Measurements from ENCODE around the gene SIK1. TPM values are rescaled to one million over a fixed set of nuclear protein-coding genes. Genes with fewer than 3 reads are reported as not detected.

The SIK1 gene
- total and polyA plus RNA-seq, 2 donors (not counting 1 experiment from before 2014, with no cell fraction given), result 0.17 to 0.58 TPM

- Histone ChIP-seq H4K20me1 (ENCODE audit: control insufficient read depth, extremely low read depth, insufficient read depth, low read length) (no peaks in the 10 kb centered on the region), H3K27ac (ENCODE audit: insufficient read depth, low read length) (no peak overlapping the region), H3K9me3 (ENCODE audit: control insufficient read depth, insufficient read depth, low read depth, low read length) (no peaks in the 10 kb centered on the region), H3K27me3 (ENCODE audit: control insufficient read depth, insufficient read depth, low read length) (no peaks in the 10 kb centered on the region), H3K4me1 (ENCODE audit: control insufficient read depth, extremely low read depth, insufficient read depth, low read length) (no peaks in the 10 kb centered on the region), H3K4me3 (replicated peaks in 1 of 4; ENCODE audit: control extremely low read depth in 1 of 4, insufficient read depth in 1 of 4, low read depth in 3 of 4, low read length in 4 of 4) (no peak overlapping the region), H2AFZ (ENCODE audit: low read length) (no peak overlapping the region), H3K9ac (ENCODE audit: insufficient read depth, low read length) (no peak overlapping the region), H3K36me3 (ENCODE audit: control insufficient read depth, insufficient read depth, low read length) (no peaks in the 10 kb centered on the region), H3K79me2 (ENCODE audit: control insufficient read depth, insufficient read depth, low read length) (no peaks in the 10 kb centered on the region), H3K4me2 (ENCODE audit: extremely low read depth, insufficient read depth, low read length) (no peak overlapping the region)
- TF ChIP-seq, protein P1, sequence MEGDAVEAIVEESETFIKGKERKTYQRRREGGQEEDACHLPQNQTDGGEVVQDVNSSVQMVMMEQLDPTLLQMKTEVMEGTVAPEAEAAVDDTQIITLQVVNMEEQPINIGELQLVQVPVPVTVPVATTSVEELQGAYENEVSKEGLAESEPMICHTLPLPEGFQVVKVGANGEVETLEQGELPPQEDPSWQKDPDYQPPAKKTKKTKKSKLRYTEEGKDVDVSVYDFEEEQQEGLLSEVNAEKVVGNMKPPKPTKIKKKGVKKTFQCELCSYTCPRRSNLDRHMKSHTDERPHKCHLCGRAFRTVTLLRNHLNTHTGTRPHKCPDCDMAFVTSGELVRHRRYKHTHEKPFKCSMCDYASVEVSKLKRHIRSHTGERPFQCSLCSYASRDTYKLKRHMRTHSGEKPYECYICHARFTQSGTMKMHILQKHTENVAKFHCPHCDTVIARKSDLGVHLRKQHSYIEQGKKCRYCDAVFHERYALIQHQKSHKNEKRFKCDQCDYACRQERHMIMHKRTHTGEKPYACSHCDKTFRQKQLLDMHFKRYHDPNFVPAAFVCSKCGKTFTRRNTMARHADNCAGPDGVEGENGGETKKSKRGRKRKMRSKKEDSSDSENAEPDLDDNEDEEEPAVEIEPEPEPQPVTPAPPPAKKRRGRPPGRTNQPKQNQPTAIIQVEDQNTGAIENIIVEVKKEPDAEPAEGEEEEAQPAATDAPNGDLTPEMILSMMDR (conservative IDR thresholded peaks at IDR 0.05 in 1 of 2, IDR thresholded peaks at IDR 0.05 in 1 of 2; ENCODE audit: low read depth in 1 of 2, low read length in 2 of 2), result no peak
- no peak for TF ChIP-seq EZH2 (IDR thresholded peaks at IDR 0.05; ENCODE audit: low read length, missing control alignments)
- no peak for DNase-seq (ENCODE audit: low read depth in 2 of 2)
These were observed 57.3 kb downstream of the SIK1 start for GRCh38 chr21:43369596-43370090.

DNA sequence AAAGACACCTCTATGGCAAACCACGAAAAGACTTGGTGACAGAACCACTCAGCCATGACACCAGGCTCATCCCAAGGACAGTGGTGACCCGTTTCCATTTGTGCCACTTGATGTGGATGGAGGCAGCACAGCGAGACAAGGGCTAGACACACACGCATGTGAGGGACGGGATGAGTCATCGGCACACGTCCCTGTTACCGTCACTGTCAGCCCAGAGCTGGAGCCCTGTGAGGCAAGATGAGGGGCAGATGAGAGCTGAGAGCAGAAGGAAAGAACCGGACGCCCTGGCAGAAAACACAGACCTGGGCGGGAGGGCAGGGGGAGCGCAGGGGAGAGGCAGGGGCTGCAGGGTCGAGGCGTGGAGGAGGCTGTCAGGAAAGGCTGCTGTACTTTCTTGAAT lies 57.8 kb downstream of the SIK1 start:
- TF ChIP-seq, protein P1 (conservative IDR thresholded peaks at IDR 0.05 in 1 of 2, IDR thresholded peaks at IDR 0.05 in 1 of 2; ENCODE audit: low read depth in 1 of 2, low read length in 2 of 2), result no peak
- no peak for TF ChIP-seq EZH2 (IDR thresholded peaks at IDR 0.05; ENCODE audit: low read length, missing control alignments)
- Histone ChIP-seq H4K20me1 (ENCODE audit: control insufficient read depth, extremely low read depth, insufficient read depth, low read length) (no peaks in the 10 kb centered on the region), H3K27me3 (ENCODE audit: control insufficient read depth, insufficient read depth, low read length) (no peaks in the 10 kb centered on the region), H3K4me1 (ENCODE audit: control insufficient read depth, extremely low read depth, insufficient read depth, low read length) (no peaks in the 10 kb centered on the region), H3K9me3 (ENCODE audit: control insufficient read depth, insufficient read depth, low read depth, low read length) (no peaks in the 10 kb centered on the region), H3K4me2 (ENCODE audit: extremely low read depth, insufficient read depth, low read length) (no peak overlapping the region), H3K27ac (ENCODE audit: insufficient read depth, low read length) (no peak overlapping the region), H3K4me3 (replicated peaks in 1 of 4; ENCODE audit: control extremely low read depth in 1 of 4, insufficient read depth in 1 of 4, low read depth in 3 of 4, low read length in 4 of 4) (no peak overlapping the region), H3K79me2 (ENCODE audit: control insufficient read depth, insufficient read depth, low read length) (no peaks in the 10 kb centered on the region), H3K9ac (ENCODE audit: insufficient read depth, low read length) (no peak overlapping the region), H3K36me3 (ENCODE audit: control insufficient read depth, insufficient read depth, low read length) (no peaks in the 10 kb centered on the region), H2AFZ (ENCODE audit: low read length) (no peak overlapping the region)
- peak in 1 of 2 donors; percentile 43 for DNase-seq (ENCODE audit: low read depth in 2 of 2)

- H3K27ac ChIP-seq (ENCODE audit: insufficient read depth, low read length), result no peak overlapping the region
- no peak overlapping the region for H3K4me2 ChIP-seq (ENCODE audit: extremely low read depth, insufficient read depth, low read length)
- no peak for TF ChIP-seq EZH2 (IDR thresholded peaks at IDR 0.05; ENCODE audit: low read length, missing control alignments)
- TF ChIP-seq, protein P1 (conservative IDR thresholded peaks at IDR 0.05 in 1 of 2, IDR thresholded peaks at IDR 0.05 in 1 of 2; ENCODE audit: low read depth in 1 of 2, low read length in 2 of 2), result no peak
- no peak for DNase-seq (ENCODE audit: low read depth in 2 of 2)
- no peak overlapping the region for H3K9ac ChIP-seq (ENCODE audit: insufficient read depth, low read length)
- no peak overlapping the region for H2AFZ ChIP-seq (ENCODE audit: low read length)
- H3K79me2 ChIP-seq (ENCODE audit: control insufficient read depth, insufficient read depth, low read length), result no peaks in the 10 kb centered on the region
- H4K20me1 ChIP-seq (ENCODE audit: control insufficient read depth, extremely low read depth, insufficient read depth, low read length), result no peaks in the 10 kb centered on the region
- no peaks in the 10 kb centered on the region for H3K27me3 ChIP-seq (ENCODE audit: control insufficient read depth, insufficient read depth, low read length)
- H3K4me3 ChIP-seq (replicated peaks in 1 of 4; ENCODE audit: control extremely low read depth in 1 of 4, insufficient read depth in 1 of 4, low read depth in 3 of 4, low read length in 4 of 4), result no peak overlapping the region
- no peaks in the 10 kb centered on the region for H3K4me1 ChIP-seq (ENCODE audit: control insufficient read depth, extremely low read depth, insufficient read depth, low read length)
- no peaks in the 10 kb centered on the region for H3K9me3 ChIP-seq (ENCODE audit: control insufficient read depth, insufficient read depth, low read depth, low read length)
- H3K36me3 ChIP-seq (ENCODE audit: control insufficient read depth, insufficient read depth, low read length), result no peaks in the 10 kb centered on the region
These were observed 58.2 kb downstream of the SIK1 start for GRCh38 chr21:43368685-43369084.

All from fibroblast of lung (primary cell).